ENCODE data around the gene RFX4.
"Not testable (repeated sequence)": the region's sequence is repeated elsewhere in the genome, so short reads cannot be mapped to it uniquely, and the experiment has no call there.

RFX4 gene

DNA sequence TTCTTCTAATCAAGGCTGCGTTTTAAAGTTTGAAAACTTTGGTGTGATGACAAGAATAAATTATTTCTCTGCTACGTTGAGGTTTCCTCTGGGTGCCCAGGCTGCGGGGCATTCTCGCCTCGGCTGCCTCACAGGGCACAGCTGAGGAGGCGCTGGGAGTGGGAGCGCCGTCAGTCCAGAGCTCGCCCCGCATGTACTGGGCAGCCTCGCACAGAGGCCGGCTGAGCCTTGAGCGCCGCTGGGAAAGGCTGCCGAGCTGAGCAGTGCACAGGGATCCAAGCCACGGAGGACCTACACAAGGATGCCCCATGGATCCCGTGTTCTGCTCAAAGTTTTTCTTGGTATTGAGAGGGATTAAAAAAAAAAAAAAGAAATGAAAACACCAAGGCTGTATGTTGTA lies 11.6 kb downstream of the RFX4 start:
- DNase-seq, result no peak

- no peak for DNase-seq
Observed at GRCh38 chr12:106595268-106595667, 12.5 kb downstream of the RFX4 start.

DNA sequence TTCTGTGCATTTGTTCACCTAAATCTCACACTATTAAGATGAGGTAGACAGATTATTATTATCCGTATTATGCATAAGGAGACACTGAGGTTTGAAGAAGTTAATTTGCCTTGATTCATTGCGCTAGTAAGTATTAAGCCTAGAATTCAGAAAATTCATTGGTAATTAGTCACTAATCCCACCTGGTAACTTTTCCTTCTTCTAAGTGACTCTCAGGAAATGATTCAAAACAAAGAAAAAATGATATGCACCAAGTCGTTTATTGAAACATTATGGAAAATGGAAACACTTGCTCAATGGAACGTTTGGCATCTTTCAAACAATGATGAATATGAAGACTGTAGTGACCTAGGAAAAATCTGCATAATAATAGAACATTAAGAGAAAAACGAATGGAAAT lies 15.2 kb downstream of the RFX4 start:
- no peak for DNase-seq

GRCh38 chr12:106599302-106599701 lies 16.5 kb downstream of the RFX4 start:
- DNase-seq, result no peak

GRCh38 chr12:106600503-106600902 lies 17.7 kb downstream of the RFX4 start:
- DNase-seq, result no peak

DNA sequence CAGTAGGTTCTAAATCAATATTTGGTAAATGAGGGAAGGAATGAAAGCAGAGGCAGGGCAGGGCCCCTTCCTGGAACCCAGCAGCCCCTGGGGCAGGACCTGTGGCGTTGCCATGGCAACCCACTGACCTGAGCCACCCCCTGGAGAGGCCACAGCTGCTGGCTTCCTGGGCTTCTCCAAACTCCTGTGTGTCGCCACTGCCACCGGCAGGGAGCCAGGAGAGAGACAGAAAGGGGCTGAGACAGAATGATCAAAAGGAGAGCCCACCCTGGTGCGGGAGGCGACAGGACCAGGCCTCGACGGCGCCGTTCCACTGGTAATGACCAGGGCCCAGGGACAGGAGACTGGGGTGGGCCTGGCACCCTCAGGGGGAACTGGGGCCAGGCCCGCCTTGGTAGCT lies 18.2 kb downstream of the RFX4 start:
- no peak for DNase-seq

GRCh38 chr12:106601496-106601895 lies 18.7 kb downstream of the RFX4 start:
- DNase-seq, result no peak

- no peak for DNase-seq
Observed at GRCh38 chr12:106602076-106602475, 19.3 kb downstream of the RFX4 start.

DNA sequence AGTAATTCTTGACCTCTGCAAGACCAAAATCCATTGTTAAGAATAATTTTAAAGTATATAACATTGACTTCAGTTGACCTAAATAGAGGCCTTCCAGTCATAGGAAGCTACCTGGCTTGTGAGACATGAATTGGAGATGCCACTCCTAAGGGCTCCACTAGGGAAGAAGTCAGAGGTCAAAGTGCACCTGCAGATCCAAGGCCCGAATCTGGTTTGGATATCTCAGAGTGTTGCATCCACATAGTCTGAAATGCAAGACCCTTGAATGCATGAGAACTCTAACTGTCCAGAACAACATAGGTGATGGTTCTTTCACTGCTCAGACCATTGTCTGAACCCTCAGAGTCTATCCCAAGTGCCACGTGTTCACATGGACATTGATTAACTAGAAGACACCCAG lies 22.4 kb downstream of the RFX4 start:
- no peak for DNase-seq

DNA sequence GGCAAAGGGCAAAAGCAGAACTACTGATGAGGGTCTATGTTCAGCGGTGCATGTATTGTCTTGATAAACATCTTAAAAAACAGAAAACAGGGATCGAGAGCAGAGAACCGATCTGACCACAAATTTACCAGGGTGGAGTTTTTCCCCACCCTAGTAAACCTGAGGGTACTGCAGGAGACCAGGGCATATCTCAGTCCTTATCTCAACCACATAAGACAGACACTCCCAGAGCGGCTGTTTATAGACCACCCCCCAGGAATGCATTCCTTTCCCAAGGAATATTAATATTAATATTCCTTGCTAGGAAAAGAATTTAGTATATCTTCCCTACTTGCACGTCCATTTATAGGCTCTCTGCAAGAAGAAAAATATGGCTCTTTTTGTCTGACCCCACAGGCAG lies 37.8 kb downstream of the RFX4 start:
- DNase-seq, result not testable (repeated sequence)

DNA sequence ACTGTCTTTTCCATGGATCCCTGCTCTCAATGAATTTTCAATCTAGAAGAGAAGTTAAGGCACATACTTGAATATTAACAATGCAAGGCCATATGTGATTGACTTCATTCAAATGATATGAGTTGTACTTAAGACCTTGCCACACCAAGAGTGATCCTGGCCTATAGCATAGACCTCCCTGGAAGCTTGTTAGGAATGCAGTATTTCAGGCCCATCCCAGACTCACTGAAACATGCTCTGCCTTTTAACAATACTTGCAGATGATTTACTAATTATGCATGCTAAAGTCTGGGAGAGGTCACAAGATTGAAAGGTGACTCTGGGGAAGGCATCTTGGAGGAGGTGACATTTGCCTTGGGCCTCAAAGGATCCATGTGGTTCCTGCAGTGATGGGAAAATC lies 43.2 kb downstream of the RFX4 start:
- DNase-seq, result no peak

DNA sequence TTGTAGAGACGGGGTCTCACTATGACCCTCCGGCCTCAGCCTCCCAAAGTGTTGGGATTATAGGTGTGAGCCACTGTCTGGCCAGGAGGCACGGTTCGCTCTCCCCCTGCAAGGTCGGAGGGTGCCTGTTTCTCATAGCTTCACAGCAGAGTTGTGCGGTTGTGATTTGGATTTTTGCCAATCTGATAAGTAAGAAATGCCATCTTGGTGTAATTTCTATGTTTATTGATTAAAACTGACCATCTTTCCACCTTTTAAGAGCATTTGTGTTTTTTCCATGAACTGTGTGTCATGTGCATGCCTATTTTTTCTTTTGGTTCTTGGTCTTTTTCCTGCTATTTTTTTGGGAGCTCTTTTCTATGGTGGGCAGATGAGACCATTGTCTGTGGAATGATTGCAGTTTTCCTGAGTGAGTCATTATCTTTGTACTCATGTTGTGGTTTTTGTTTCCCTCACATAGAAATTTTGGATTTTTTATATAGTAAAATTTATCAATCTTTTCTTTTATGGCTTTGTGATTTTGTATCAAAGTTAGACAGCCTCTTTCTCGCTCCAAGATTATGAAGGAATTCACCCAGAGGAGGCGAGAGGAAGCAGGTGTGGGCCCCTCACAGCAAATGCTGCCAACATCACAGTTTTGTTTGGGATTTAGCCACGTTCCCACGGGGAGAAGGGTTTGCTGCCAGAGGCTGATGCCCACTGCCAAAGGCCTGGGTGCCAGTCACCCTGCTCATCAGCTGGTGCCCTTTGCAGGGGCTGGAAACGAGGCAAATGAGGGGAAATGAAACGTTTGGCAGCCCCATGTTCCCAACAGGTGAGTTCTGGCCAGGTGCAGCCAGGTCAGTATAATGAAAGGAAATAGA lies 47.2 kb downstream of the RFX4 start:
- no peak for DNase-seq

DNA sequence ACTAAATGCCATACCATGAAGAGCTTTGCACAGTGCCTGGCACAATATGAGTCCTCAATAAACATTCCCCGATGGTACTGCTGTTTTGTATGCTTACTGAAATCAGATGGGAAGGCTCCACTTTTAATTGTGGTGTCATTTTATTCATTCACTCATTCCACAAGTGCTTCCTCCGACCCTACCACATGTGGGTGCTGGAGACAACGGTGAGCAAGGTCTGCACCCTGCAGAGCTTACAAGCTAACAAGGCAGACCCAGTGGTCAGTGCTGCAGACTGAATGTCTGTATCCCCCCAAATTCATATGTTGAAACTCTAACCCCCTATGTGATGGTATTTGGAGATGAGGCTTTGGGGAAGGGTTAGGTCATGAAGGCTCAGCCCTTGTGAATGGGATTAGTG lies 48.3 kb downstream of the RFX4 start:
- no peak for DNase-seq

GRCh38 chr12:106631797-106632196 lies 49.0 kb downstream of the RFX4 start:
- no peak for DNase-seq

DNA sequence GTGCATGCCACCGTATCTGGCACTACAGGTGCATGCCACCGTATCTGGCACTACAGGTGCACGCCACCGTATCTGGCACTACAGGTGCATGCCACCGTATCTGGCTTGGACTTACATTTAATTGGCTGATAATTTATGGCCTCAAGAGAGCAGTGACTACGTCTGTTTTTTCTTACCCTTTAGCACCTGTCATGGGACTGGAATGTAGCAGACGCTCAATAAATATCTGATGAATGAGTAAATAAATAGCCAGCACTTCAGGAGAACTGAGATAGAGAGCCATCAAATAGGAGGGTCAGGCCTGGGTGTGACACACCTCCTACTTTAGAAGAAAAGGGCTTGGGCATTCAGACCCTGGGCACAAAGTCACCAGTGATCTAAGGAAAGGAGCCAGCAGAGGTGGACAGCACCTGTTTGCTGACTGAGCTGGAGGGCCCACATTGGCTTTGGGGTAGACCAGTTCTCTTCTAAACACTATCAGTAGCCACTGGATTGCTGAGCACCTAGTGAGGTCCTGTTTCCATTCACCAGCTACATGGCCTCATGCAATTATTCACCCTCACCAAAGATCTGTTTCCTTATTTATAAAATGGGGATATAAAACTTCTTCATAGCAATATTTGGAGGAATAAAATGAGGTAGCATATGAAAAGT lies 50.1 kb downstream of the RFX4 start:
- no peak for DNase-seq

GRCh38 chr12:106633451-106633823 lies 50.6 kb downstream of the RFX4 start:
- DNase-seq, result no peak

GRCh38 chr12:106634206-106634605 lies 51.4 kb downstream of the RFX4 start:
- no peak for DNase-seq

DNA sequence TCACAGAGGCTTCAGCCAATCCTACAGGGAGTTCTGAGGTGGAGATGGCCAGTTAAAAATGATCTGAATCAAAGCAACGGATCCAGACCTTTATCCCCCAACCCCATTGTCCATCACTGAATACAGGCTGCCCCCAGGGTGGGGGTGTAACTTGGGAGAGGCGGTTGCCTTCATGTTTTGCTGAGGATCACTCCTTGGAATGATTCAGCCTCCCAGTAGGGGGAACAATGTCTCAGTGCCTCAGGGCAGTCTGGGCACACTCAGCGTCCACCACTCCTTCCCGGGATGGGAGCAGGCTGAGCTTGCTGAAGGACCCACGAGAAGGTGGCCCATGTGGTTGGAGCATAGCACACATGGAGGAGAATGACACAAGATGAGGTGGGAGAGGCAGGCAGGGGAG lies 60.2 kb downstream of the RFX4 start:
- no peak for DNase-seq

GRCh38 chr12:106644335-106645073 lies 61.7 kb downstream of the RFX4 start:
- no peak for DNase-seq

DNA sequence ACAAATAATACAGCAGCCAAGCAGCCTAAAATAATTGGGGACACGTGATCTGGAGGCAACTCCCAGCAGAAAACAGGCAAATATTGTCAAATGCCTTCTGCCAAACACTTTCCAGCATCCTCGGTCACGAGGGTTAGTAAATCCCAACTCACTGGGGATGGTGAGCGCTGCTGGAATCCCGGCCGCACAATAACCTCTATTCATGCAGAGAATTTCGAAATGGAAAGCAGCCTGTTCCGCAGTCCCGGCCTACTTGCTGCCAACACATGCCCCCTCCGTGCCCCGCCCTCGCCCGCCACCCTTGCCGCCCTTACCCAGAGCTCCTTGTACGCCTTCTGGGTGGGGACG lies 62.2 kb downstream of the RFX4 start:
- no peak for DNase-seq

DNA sequence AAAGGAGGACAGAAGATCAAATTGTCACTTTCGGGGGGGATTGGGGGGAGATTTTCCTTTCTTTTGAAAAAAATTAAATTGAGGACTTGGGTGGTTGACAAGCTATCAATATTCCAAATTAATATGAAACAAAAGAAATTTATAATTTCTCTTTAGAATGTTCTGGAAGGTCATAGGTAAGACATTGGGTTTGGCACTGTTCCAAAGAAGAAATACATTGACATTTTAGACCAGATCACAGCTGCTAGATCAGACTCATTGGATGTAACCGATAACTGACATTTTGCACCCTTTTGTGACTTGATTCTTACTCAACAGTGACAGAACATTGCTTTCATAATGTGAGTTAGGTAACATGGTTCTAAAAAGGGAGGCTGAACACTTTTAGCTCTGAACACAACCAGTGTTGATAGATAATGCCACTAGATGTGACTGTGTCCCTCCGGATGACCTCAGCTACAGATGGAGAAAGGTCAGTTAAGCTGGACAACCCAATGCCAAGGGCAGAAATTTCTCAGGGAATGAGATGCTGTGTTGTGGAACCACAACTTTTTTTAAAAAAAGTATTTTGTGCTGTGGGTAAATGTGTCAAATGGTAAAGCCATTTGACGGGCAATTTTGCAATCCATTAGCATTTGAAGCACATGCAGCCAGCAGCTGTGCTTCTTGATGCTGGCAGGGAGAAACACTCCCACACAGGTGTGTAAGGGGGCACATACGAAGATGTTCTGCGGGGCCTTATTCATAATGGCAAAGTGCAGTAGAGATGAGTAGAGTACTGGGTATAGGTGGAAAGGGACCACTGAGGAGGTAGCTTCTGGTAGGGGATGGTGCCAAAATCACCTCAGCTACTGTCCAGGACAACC lies 62.9 kb downstream of the RFX4 start:
- DNase-seq, result no peak

DNA sequence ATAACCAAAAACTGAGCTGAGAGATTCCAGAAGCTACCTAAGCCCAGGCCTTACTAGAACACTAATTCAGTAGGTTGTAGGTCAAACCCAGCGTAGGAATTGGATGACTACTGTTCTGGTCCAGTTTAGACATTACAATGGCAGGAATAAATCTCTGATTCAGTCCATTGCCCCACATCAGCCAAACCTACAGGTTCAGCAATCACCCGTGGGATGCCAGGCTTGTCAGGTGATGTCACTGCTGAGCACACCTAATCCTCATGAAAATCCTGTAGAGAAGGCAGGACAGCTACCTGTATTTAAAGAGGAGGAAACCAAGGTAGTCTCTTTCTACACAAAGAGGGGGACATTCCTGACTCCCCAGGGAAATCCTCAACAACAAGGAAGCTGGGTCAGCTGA lies 63.7 kb downstream of the RFX4 start:
- DNase-seq, result no peak

Data from KG1 (cell line).